HepG2 (cell line): Measurements from ENCODE around the gene VCP. TPM values are rescaled to one million over a fixed set of nuclear protein-coding genes. Genes with fewer than 3 reads are reported as not detected.
A peak's percentile ranks its signal among the peaks of the same experiment; 100 is the strongest.

Source experiments
- AGO1 ChIP-seq: fragments of 200-400 bp; formaldehyde crosslinking; IDR thresholded peaks from 2 replicates; pipeline ENCODE4 v1.6.1; 2017; ENCODE audit warnings: mild to moderate bottlenecking, low read depth, low read length, moderate library complexity; ENCODE audit not compliant: poor library complexity, severe bottlenecking
- ATF7-NPFF ChIP-seq: sonication (generic); formaldehyde crosslinking; IDR thresholded peaks from 2 replicates; pipeline ENCODE4 v1.8.1; 2023; ENCODE audit warnings: mild to moderate bottlenecking, low read depth, missing genetic modification reagents, moderate library complexity
- CHD4 ChIP-seq: fragments of 200-600 bp; sonication (generic); IDR thresholded peaks from 2 replicates; pipeline ENCODE4 v1.7.0; 2017; ENCODE audit warnings: mild to moderate bottlenecking, low read length, borderline replicate concordance
- GTF3A ChIP-seq: sonication (generic); formaldehyde crosslinking; conservative IDR thresholded peaks from 2 replicates; pipeline ENCODE4 v1.4.0; 2020; ENCODE audit warnings: mild to moderate bottlenecking, missing genetic modification reagents
- KDM6A ChIP-seq: IDR thresholded peaks from 2 replicates; pipeline ENCODE4 v1.6.1; 2016; ENCODE audit warnings: low read depth
- KLF11 ChIP-seq: IDR thresholded peaks from 2 replicates; pipeline ENCODE4 v1.6.1; 2016; ENCODE audit warnings: missing compliant biosample characterization
- NFE2L2 ChIP-seq: fragments of 150-350 bp; IDR thresholded peaks from 2 replicates; pipeline ENCODE4 v1.6.1; 2014; ENCODE audit warnings: low read length
- SIN3B ChIP-seq: fragments of 150-350 bp; IDR thresholded peaks from 2 replicates; pipeline ENCODE4 v1.6.1; 2014; ENCODE audit warnings: low read length
- ZNF124 ChIP-seq: sonication (generic); formaldehyde crosslinking; IDR thresholded peaks from 2 replicates; pipeline ENCODE4 v1.4.0; 2020; ENCODE audit warnings: missing genetic modification reagents
- ZNF138 ChIP-seq: sonication (generic); formaldehyde crosslinking; IDR thresholded peaks from 2 replicates; pipeline ENCODE4 v1.5.0; 2020; ENCODE audit warnings: mild to moderate bottlenecking, low read depth, missing genetic modification reagents
- ZNF33A ChIP-seq: sonication (generic); formaldehyde crosslinking; IDR thresholded peaks from 2 replicates; pipeline ENCODE4 v1.5.1; 2020; ENCODE audit warnings: missing genetic modification reagents, mild to moderate bottlenecking, moderate library complexity, borderline replicate concordance
- ZNF350 ChIP-seq: sonication (generic); formaldehyde crosslinking; IDR thresholded peaks from 2 replicates; pipeline ENCODE4 v1.4.0; 2020; ENCODE audit warnings: mild to moderate bottlenecking, low read depth, missing genetic modification reagents, borderline replicate concordance
- ZNF441 ChIP-seq: sonication (generic); formaldehyde crosslinking; IDR thresholded peaks from 2 replicates; pipeline ENCODE4 v1.7.0; 2021; ENCODE audit warnings: missing genetic modification reagents, borderline replicate concordance
- ZNF790 ChIP-seq: sonication (generic); formaldehyde crosslinking; IDR thresholded peaks from 2 replicates; pipeline ENCODE4 v1.8.0; 2022; ENCODE audit warnings: missing genetic modification reagents, mild to moderate bottlenecking, borderline replicate concordance
- ZNF879 ChIP-seq: sonication (generic); formaldehyde crosslinking; IDR thresholded peaks from 2 replicates; pipeline ENCODE4 v1.8.1; 2023; ENCODE audit warnings: missing genetic modification reagents
- ZSCAN9 ChIP-seq: IDR thresholded peaks from 2 replicates; pipeline ENCODE4 v1.6.1; 2016; ENCODE audit warnings: borderline replicate concordance
- polyA plus RNA-seq, 8 experiments: library from polyadenylated mRNA; depleted of rRNA in 3 of 8; stranded (reverse) in 7 of 8; unstranded in 1 of 8; fragments of >200 nt; fragmentation: Illumina TruSeq in 4 of 8; extraction: Trizol in 4 of 8; gene quantifications; 2 replicates each; pipeline versions ENCODE4 v1.2.1 to v1.2.3, GENCODE V29; 2011 to 2016; ENCODE audit warnings: low read depth in 4 of 8, missing spikeins in 1 of 8, mixed read lengths in 1 of 8; ENCODE audit not compliant: insufficient read depth in 1 of 8
- total RNA-seq, 5 experiments: library from RNA; depleted of rRNA; stranded (reverse); fragments of >200 nt; fragmentation: Illumina TruSeq; extraction: Trizol; gene quantifications; 2 replicates each; pipeline ENCODE4 v1.2.3, GENCODE V29; 2016; ENCODE audit warnings: low read depth in 1 of 5
- TF ChIP-seq, protein P1 (sequence below): sonication (generic); formaldehyde crosslinking; IDR thresholded peaks from 2 replicates; pipeline ENCODE4 v1.8.0; 2022; ENCODE audit warnings: missing genetic modification reagents, mild to moderate bottlenecking, moderate library complexity, borderline replicate concordance
- TF ChIP-seq, protein P2 (sequence below): sonication (generic); formaldehyde crosslinking; IDR thresholded peaks from 2 replicates; pipeline ENCODE4 v1.4.0; 2020; ENCODE audit warnings: mild to moderate bottlenecking, missing genetic modification reagents
- TF ChIP-seq, protein P3 (sequence below): sonication (generic); formaldehyde crosslinking; IDR thresholded peaks from 2 replicates; pipeline ENCODE4 v1.5.0; 2020; ENCODE audit warnings: missing genetic modification reagents, mild to moderate bottlenecking, borderline replicate concordance
- TF ChIP-seq, protein P4 (sequence below): sonication (generic); formaldehyde crosslinking; IDR thresholded peaks from 2 replicates; pipeline ENCODE4 v1.4.0; 2020; ENCODE audit warnings: missing genetic modification reagents, borderline replicate concordance

VCP gene
- total and polyA plus RNA-seq, 2 of the 13 experiments (the other 11 are each of a cell fraction or from before 2014, with no cell fraction given), result 143 to 391 TPM

DNA sequence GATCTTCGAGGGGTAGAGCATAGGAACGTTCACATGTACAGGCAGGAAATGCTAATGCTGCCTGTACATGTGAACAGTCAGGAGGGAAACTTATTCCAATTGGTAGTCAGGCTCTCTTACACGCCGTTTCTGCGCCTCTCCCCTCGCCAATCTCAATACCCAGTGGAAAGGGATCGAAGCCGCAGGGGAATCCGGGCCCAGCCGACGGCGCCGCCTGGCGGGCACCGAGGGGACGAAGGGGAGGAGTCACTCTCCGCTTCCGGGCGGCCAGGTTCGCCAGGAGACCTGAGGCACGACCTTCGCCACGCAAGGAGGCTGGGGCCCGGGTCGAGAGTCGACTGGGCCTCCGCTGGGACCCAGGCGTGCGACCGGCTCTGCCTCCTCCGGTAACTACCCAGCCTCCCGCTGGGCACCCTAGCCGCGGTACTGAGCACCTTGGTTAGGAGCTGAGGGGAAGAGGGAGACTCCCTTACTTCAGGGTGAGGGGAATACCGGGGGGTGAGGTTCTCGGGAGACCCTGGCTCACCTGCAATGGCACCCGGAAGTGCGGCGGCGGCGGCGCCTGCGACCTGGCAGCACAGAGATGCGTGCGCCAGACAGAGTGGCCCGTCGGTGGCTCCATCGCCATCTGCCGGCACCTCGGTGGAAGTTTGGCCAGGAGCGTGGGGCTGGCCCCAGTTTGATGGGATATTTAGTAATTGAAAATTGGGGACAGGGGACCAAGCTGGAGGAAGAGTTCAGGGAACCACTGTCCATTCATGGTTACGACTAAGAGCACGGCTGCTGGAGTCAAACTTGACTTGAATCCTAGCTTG is 23.8 kb upstream of the VCP start, which contains the start of gene PIGO (continued):
- TF ChIP-seq AGO1, result no peak
- TF ChIP-seq CHD4, result no peak
- no peak for TF ChIP-seq SIN3B
- peak; percentile 51; the same call in 1 of the 2 replicates for TF ChIP-seq ZNF33A (CRISPR knock-in tag)
- TF ChIP-seq ZNF879 (CRISPR knock-in tag), result no peak
- TF ChIP-seq, protein P1, sequence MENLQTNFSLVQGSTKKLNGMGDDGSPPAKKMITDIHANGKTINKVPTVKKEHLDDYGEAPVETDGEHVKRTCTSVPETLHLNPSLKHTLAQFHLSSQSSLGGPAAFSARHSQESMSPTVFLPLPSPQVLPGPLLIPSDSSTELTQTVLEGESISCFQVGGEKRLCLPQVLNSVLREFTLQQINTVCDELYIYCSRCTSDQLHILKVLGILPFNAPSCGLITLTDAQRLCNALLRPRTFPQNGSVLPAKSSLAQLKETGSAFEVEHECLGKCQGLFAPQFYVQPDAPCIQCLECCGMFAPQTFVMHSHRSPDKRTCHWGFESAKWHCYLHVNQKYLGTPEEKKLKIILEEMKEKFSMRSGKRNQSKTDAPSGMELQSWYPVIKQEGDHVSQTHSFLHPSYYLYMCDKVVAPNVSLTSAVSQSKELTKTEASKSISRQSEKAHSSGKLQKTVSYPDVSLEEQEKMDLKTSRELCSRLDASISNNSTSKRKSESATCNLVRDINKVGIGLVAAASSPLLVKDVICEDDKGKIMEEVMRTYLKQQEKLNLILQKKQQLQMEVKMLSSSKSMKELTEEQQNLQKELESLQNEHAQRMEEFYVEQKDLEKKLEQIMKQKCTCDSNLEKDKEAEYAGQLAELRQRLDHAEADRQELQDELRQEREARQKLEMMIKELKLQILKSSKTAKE, result 0 out of 2 replicates have a peak, but pooled peaks have one; percentile 42
- TF ChIP-seq GTF3A (CRISPR knock-in tag), result peak; percentile 75; the same call in 1 of the 2 replicates
- TF ChIP-seq ZNF790 (CRISPR knock-in tag), result peak; percentile 79; the same call in 1 of the 2 replicates
- TF ChIP-seq, protein P2, sequence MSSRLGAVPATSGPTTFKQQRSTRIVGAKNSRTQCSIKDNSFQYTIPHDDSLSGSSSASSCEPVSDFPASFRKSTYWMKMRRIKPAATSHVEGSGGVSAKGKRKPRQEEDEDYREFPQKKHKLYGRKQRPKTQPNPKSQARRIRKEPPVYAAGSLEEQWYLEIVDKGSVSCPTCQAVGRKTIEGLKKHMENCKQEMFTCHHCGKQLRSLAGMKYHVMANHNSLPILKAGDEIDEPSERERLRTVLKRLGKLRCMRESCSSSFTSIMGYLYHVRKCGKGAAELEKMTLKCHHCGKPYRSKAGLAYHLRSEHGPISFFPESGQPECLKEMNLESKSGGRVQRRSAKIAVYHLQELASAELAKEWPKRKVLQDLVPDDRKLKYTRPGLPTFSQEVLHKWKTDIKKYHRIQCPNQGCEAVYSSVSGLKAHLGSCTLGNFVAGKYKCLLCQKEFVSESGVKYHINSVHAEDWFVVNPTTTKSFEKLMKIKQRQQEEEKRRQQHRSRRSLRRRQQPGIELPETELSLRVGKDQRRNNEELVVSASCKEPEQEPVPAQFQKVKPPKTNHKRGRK (CRISPR knock-in tag), result 0 out of 2 replicates have a peak, but pooled peaks have one; percentile 48
- TF ChIP-seq, protein P3, sequence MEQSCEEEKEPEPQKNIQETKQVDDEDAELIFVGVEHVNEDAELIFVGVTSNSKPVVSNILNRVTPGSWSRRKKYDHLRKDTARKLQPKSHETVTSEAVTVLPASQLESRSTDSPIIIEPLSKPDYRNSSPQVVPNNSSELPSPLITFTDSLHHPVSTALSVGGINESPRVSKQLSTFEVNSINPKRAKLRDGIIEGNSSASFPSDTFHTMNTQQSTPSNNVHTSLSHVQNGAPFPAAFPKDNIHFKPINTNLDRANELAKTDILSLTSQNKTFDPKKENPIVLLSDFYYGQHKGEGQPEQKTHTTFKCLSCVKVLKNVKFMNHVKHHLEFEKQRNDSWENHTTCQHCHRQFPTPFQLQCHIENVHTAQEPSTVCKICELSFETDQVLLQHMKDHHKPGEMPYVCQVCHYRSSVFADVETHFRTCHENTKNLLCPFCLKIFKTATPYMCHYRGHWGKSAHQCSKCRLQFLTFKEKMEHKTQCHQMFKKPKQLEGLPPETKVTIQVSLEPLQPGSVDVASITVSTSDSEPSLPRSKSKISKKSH (CRISPR knock-in tag), result 0 out of 2 replicates have a peak, but pooled peaks have one; percentile 68
- no peak for TF ChIP-seq NFE2L2
- no peak; the same call in 1 of the 2 replicates for TF ChIP-seq ZNF441 (CRISPR knock-in tag)
- peak; percentile 97; the same call in 1 of the 2 replicates for TF ChIP-seq ZNF350 (CRISPR knock-in tag)
- peak; percentile 90; the same call in 1 of the 2 replicates for TF ChIP-seq ZNF138 (CRISPR knock-in tag)
- peak; percentile 91 for TF ChIP-seq ATF7-NPFF
- peak; percentile 19; the same call in 1 of the 2 replicates for TF ChIP-seq KDM6A (CRISPR knock-in tag)
- peak; percentile 77 for TF ChIP-seq KLF11
- peak; percentile 78; the same call in 1 of the 2 replicates for TF ChIP-seq ZSCAN9
- TF ChIP-seq ZNF124 (CRISPR knock-in tag), result peak; percentile 90
- TF ChIP-seq, protein P4, sequence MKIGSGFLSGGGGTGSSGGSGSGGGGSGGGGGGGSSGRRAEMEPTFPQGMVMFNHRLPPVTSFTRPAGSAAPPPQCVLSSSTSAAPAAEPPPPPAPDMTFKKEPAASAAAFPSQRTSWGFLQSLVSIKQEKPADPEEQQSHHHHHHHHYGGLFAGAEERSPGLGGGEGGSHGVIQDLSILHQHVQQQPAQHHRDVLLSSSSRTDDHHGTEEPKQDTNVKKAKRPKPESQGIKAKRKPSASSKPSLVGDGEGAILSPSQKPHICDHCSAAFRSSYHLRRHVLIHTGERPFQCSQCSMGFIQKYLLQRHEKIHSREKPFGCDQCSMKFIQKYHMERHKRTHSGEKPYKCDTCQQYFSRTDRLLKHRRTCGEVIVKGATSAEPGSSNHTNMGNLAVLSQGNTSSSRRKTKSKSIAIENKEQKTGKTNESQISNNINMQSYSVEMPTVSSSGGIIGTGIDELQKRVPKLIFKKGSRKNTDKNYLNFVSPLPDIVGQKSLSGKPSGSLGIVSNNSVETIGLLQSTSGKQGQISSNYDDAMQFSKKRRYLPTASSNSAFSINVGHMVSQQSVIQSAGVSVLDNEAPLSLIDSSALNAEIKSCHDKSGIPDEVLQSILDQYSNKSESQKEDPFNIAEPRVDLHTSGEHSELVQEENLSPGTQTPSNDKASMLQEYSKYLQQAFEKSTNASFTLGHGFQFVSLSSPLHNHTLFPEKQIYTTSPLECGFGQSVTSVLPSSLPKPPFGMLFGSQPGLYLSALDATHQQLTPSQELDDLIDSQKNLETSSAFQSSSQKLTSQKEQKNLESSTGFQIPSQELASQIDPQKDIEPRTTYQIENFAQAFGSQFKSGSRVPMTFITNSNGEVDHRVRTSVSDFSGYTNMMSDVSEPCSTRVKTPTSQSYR, result peak; percentile 9; the same call in 1 of the 2 replicates
